Right ventricle myocardium superior (tissue), 1 donor: ENCODE measurements around the gene TOPBP1. TPM values are rescaled to one million over a fixed set of nuclear protein-coding genes. Genes with fewer than 3 reads are reported as not detected.
"Not testable (repeated sequence)": the region's sequence is repeated elsewhere in the genome, so short reads cannot be mapped to it uniquely, and the experiment has no call there.

ENCODE experiments used
- ATAC-seq: fragments of 200-7000 bp; cut with Tn5 transposase; one replicate; pipeline ENCODE4 v1.9.1; 2020; ENCODE audit warnings: mild to moderate bottlenecking; ENCODE audit not compliant: poor library complexity
- DNase-seq: peaks from one replicate; pipeline ENCODE4 v3.0.0-alpha.2; 2020
- intact Hi-C: fragments of 100-400 bp; cut with DNase I; formaldehyde crosslinking; loops from one replicate; pipeline ENCODE4 v1.11.2; 2022
- long read RNA-seq: library from polyadenylated mRNA; unstranded; transcript quantifications from one replicate; pipeline ENCODE4 v2.0.0, GENCODE V29; 2021
- total RNA-seq: library from RNA; stranded (reverse); fragmentation: NEBNext Ultra II Directional; extraction: Animal tissue kit (Norgen Biotek cat#: 25700); gene quantifications from one replicate; pipeline ENCODE4 v1.2.1, GENCODE V29; 2021
- donor health status: DM: no; HTN: yes; CAD: no; lungs with severe emphysema.

TOPBP1 gene
- total RNA-seq = 10.0 TPM
- long read RNA-seq, full-length matches to known transcripts = 10 of 16 reads
- long read RNA-seq, partial matches to known transcripts = 5 of 16 reads
- long read RNA-seq, other reads (novel, unspliced or antisense) = 1 of 16 reads

- DNase-seq (peak; percentile 90), ATAC-seq (peak; percentile 97)
- intact Hi-C loops = no loop called here
These were observed at the start of gene TOPBP1 for GRCh38 chr3:133661454-133662277. TOPBP1 (minus strand) TSS chr3:133661941; CDS start chr3:133661127, 814 bp downstream.

- DNase-seq = no peak
- intact Hi-C loops = no loop called here
- no peak for ATAC-seq
These were observed 49.3 kb upstream of the TOPBP1 start for GRCh38 chr3:133711013-133711412.

- no peak for ATAC-seq
- intact Hi-C loops = no loop called here
- DNase-seq = no peak
These were observed 47.5 kb upstream of the TOPBP1 start for GRCh38 chr3:133709139-133709750.

GRCh38 chr3:133706033-133706432 lies 44.3 kb upstream of the TOPBP1 start:
- no peak for DNase-seq
- ATAC-seq = no peak
- intact Hi-C loops = no loop called here

GRCh38 chr3:133703915-133704314 lies 42.2 kb upstream of the TOPBP1 start:
- no peak for DNase-seq

GRCh38 chr3:133701435-133702358 lies 40.0 kb upstream of the TOPBP1 start:
- ATAC-seq = no peak
- no peak for DNase-seq
- intact Hi-C loops = no loop called here

More at GRCh38 chr3:133703915-133704314, 42.2 kb upstream of the TOPBP1 start:
- intact Hi-C loops = no loop called here
- ATAC-seq = no peak

- no peak for DNase-seq
- no peak for ATAC-seq
- intact Hi-C loops = no loop called here
These were observed 38.6 kb upstream of the TOPBP1 start for GRCh38 chr3:133700351-133700750.

- no peak for ATAC-seq
- intact Hi-C loops = no loop called here
- no peak for DNase-seq
These were observed 38.2 kb upstream of the TOPBP1 start for GRCh38 chr3:133699903-133700302.

- intact Hi-C loops = no loop called here
- ATAC-seq = no peak
- no peak for DNase-seq
These were observed 37.7 kb upstream of the TOPBP1 start for GRCh38 chr3:133699467-133699866.

- DNase-seq (no peak), ATAC-seq (no peak)
- intact Hi-C loops = no loop called here
These were observed 36.2 kb upstream of the TOPBP1 start for GRCh38 chr3:133697960-133698359.

GRCh38 chr3:133695560-133696171 lies 33.9 kb upstream of the TOPBP1 start:
- intact Hi-C loops = no loop called here
- DNase-seq = no peak
- ATAC-seq = no peak

- ATAC-seq = no peak
- intact Hi-C loops = no loop called here
These were observed 32.8 kb upstream of the TOPBP1 start for GRCh38 chr3:133694288-133695268.

GRCh38 chr3:133693821-133694220 lies 32.1 kb upstream of the TOPBP1 start:
- DNase-seq = no peak
- no peak for ATAC-seq
- intact Hi-C loops = no loop called here

More at GRCh38 chr3:133694288-133695268, 32.8 kb upstream of the TOPBP1 start:
- no peak for DNase-seq

- DNase-seq (no peak), ATAC-seq (no peak)
- intact Hi-C loops = no loop called here
These were observed 31.0 kb upstream of the TOPBP1 start for GRCh38 chr3:133692759-133693158.

GRCh38 chr3:133691273-133692107 lies 29.7 kb upstream of the TOPBP1 start:
- ATAC-seq (no peak), DNase-seq (no peak)
- intact Hi-C loops = no loop called here

GRCh38 chr3:133677993-133678392 lies 16.3 kb upstream of the TOPBP1 start:
- DNase-seq, ATAC-seq, intact Hi-C loops: not testable (repeated sequence)
